Germinal center (tissue), 1 donor: ENCODE measurements around the gene LRRFIP1.
A peak's percentile ranks its signal among the peaks of the same experiment; 100 is the strongest.
"Not testable (repeated sequence)": the region's sequence is repeated elsewhere in the genome, so short reads cannot be mapped to it uniquely, and the experiment has no call there.

Experiments
- DNase-seq: peaks from one replicate; pipeline ENCODE4 v3.0.0; 2012; ENCODE audit warnings: mixed read lengths, low spot score

LRRFIP1 gene

DNA sequence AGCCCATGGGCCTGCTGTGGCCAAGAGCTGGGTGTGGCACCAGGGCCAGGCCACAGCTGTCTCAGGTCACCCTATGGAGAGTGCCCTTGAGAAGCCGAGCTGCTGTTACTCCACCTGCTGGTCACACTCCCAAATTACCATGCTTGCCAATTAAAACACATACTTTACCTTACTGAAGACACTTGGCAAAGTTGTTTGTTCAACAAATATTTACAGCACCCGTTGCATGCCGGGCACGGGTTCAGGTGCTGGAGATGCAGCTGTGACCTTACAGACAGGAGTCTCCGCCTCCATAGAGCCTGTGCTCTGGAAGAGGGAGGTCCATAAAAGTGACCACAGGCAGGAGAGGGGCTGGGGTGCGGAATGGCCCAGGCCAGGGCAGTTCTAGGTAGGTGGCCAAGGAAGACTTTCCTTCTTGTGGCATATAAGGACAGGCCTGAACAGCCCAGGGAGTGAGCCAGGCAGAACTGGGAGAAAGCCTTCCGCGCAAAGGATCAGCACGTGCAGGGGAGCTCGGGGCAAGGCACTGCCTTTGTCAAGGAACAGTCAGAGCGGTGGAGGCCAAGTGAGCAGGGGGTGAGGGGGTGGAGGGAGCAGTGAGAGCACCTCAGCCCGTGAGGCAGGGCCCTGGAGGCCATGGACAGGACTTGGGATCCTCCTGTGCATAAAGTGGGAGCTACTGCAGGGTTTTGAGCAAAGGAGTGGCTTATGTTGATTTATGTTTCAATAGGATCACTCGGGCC is 147.6 kb downstream of the LRRFIP1 start:
- peak; percentile 63 for DNase-seq

GRCh38 chr2:237779521-237779920 is 152.1 kb downstream of the LRRFIP1 start:
- DNase-seq: no peak

GRCh38 chr2:237782181-237782580 is 154.8 kb downstream of the LRRFIP1 start:
- no peak for DNase-seq

GRCh38 chr2:237783678-237784077 is 156.3 kb downstream of the LRRFIP1 start:
- DNase-seq: not testable (repeated sequence)

DNA sequence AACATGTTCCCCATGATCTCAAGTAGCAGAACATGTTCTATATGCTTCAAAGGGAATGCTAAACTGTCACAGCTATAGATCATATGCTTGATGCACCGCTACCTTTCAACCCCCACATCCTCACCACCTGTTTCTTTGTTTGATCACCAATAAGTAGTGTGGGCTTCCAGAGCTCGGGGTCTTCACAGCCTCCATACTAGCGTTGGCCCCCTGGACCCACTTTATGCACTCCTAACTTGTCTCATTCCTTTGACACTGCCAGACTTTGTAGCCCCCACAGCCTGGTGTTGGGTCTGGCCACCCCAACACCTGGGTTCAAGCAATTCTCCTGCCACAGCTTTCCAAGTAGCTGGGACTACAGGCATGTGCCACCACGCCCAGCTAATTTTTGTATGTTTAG is 159.5 kb downstream of the LRRFIP1 start:
- no peak for DNase-seq

- DNase-seq: no peak
Measured at GRCh38 chr2:237790353-237790752, 163.0 kb downstream of the LRRFIP1 start.

DNA sequence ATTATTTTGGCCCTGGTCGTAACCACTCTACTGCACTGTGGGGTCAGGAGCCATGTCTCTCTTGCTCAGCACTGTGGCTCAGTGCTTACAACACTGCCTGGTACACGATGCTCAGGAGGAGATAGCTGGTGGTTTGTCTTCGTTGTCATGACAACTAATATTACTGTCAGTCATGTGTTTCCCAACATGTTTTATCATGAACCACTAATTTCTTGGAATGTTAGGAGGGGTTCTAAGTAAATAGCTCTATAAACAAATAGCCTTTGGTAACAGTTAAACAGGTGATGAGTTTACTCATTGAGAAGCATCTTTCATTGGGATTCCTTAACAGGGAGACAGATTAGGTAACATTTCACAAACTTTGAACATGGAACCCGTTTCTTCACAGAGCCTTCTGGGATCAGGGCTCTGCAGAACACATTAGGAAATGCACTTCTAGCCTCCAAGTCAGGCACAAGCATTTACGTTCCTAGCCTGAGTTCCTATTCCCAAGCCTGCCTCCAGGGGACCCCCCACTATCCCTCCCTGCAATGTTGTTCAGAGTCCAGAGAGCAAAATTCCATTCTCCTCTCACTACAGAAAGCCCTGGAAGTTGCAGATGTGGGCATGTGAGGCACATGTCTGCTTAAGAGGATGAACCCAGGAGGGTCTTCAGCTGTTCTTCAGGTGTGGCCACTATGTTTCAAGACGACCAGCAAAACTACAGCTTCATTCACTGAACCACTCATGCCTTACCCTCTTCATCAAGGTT is 164.8 kb downstream of the LRRFIP1 start:
- no peak for DNase-seq

- DNase-seq: no peak
Measured at GRCh38 chr2:237797253-237797652, 169.9 kb downstream of the LRRFIP1 start.

- no peak for DNase-seq
Measured at GRCh38 chr2:237798236-237799059, 171.1 kb downstream of the LRRFIP1 start, which contains the start of gene RBM44. Gene RBM44 (plus strand): TSS chr2:237798779. CDS start chr2:237813610, 14,831 bp downstream.

GRCh38 chr2:237799060-237799428 is 171.7 kb downstream of the LRRFIP1 start:
- DNase-seq: no peak

DNA sequence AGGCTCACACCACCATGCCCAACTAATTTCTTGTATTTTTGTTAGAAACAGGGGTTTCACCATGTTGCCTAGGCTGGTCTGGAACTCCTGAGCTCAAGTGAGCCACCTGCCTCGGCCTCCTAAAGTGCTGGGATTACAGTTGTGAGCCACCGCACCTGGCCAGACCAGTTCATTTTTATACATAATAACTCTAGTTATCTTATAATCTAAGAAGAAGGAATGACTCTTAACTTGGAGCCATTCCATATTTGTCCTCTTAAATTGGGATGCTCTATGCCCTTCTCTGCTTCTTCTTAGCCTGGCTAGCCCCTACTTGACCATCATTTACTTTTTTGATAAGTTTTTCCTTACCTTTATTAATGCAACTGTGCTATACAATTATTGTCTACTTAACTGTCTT is 174.1 kb downstream of the LRRFIP1 start:
- no peak for DNase-seq

GRCh38 chr2:237806334-237806733 is 178.9 kb downstream of the LRRFIP1 start:
- no peak for DNase-seq

DNA sequence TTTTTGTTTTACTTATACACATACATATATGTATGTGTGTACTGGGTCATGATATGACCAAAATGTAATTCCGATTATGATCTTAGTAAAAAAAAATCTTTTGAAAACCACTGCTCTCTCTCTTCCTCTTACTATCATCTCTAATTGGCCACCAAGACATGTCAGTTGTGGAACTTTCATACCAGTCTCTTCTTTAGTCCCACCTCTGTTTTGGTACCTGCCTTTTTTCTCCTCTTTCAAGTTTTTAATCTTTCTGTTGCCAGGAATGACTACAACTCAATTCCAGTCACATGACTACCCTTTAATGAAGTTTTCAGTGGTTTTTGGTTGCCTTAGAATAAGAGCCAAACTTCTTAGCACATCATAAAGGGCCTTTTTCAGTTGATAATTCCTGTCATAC is 188.2 kb downstream of the LRRFIP1 start:
- no peak for DNase-seq

DNA sequence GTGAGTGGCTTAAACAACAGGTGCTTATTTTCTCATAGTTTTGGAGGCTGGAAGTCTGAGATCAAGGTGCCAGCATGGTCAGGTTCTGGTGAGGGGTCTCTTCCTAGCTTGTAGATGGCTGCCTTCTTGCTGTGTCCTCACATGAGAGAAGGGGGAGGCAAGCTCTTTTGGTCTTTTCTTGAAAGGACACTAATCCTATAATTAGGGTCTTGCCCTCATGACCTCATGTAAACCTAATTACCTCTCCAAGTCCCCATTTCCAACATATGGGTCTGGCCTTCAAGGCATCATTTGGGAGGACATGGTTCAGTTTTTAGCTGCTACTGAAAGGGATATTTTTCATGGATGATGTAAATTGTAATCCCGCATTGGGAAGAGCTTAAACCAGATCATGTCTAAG is 189.1 kb downstream of the LRRFIP1 start:
- no peak for DNase-seq

- no peak for DNase-seq
Measured at GRCh38 chr2:237818066-237818473, 190.7 kb downstream of the LRRFIP1 start.

DNA sequence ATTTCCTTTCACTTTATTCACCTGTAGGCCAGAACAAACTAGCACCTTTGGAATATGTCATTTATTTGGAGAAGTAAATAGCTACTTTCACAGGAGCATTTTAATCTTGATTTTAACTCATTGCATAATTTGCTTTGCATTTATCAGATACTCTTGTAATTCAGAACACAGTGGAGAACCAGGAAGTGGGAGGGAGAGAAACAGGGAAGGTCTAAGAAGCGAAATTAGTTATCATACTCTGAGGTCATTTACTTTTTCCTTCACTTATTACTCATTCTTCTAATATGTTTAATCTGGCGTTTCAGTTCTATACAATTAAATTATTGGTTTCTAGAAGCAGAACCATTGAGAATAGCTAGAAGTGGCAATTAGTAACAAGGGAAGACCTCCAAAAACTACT is 191.8 kb downstream of the LRRFIP1 start:
- DNase-seq: no peak

- DNase-seq: no peak
Measured at GRCh38 chr2:237820421-237820820, 193.0 kb downstream of the LRRFIP1 start.

DNA sequence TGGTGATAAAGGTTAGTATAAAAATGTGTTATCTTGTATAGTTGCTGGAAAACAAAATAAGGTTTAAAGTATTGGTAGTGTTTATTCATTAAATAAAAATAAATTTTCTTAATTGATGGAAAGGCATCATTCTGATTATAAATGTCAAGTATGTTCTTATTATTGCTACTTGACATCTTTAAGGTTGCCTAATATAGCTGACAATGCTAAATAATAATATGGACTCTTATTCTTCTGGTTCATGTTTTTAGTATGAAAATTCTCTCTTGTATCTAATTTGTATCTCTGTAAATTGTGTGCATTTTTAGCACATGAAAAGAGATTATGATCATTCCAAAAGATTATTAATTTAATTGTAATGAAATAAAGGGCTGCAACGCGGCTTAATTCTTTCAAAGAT is 196.2 kb downstream of the LRRFIP1 start:
- DNase-seq: no peak

- DNase-seq: no peak
Measured at GRCh38 chr2:237824085-237824484, 196.7 kb downstream of the LRRFIP1 start.

DNA sequence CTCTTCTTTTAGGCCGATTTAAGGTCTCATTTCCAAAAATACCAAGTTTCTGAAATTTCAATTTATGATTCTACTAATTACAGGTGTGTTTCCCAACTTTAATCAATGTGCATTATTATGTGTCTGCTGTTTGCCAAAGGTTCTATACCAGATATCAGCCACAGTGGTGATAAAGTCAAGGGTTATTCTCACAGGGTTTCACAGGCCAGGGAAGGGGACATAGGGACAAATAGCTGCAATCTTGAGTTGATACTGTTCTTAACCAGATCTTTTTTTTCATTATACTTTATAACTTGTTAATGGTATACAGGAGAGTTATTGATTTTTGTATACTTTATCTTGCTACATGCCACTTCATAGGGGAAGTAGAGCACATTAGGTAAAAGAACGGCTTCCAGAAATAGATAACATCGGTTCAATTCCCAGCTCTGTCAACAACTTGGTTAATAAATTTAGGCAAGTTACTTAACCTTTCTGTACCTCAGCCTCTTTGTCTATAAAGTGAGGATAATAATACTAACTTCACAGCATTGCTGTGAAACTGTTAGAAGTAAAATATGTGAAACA is 200.1 kb downstream of the LRRFIP1 start:
- no peak for DNase-seq
